GM19043 (cell line): ENCODE data around the gene MSANTD1.

Experiments used
- ATAC-seq: cut with Tn5 transposase; IDR thresholded peaks from one replicate; pipeline ENCODE4 v1.9.1; 2021; ENCODE audit warnings: low read depth; ENCODE audit not compliant: unreplicated experiment

Gene MSANTD1

DNA sequence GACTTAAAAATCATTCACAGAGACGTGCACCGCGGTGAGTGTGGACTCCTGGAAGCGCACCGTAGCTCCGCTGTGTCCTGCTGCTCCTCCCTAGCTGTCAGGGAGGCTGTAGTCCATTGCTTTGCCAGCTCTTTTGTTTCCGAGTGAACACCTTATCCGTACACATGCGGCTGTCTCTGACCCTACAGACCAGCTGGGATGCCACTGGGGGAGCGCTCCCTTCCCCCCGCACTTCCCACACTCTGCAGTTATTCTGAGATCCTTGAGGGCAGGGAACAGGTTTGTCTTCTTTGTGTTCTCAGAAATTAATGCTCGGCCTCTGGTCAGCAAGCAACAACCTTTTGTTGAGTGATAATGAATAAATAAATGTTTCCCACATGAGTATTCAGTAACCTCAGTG lies 33.7 kb upstream of the MSANTD1 start:
- no peak for ATAC-seq

DNA sequence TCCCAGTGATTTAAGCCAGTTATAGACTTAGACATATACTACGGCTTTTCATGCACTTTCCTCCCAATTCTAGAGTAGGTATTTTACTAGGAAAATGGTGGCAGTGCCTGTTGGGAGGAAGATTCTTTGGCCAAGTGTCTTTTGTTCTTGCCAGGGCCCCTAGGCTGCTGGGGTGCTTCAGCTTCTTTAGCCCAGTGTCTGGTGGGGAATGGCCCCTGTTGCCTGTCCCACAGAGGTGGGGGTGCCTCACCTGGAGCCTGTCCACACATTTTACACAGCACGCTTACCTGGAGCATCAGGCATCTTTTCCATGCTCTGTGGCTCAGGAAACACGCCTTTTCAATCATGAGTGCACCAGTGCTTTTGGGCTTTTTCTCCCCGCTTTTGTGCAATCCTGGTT lies 33.2 kb upstream of the MSANTD1 start:
- no peak for ATAC-seq

DNA sequence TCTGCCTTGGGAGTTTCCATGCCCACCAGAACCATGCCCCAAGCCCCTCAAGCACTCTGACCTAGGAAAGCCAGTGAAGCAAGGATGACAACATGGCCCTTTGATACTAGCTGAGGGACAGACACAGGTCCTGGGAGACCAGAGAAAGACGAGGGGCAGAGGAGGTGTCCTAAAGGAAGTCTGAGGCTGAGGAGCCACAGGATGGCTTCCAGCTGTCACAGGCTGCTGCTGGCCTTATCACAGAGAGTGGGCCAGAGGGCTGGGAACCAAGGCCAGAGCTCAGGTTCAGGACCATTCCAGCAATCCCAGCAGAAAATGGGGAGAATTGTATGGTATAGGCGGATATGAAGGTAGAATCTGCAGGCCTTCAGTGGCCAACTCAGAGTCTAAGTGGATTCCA lies 31.7 kb upstream of the MSANTD1 start:
- ATAC-seq, result no peak

DNA sequence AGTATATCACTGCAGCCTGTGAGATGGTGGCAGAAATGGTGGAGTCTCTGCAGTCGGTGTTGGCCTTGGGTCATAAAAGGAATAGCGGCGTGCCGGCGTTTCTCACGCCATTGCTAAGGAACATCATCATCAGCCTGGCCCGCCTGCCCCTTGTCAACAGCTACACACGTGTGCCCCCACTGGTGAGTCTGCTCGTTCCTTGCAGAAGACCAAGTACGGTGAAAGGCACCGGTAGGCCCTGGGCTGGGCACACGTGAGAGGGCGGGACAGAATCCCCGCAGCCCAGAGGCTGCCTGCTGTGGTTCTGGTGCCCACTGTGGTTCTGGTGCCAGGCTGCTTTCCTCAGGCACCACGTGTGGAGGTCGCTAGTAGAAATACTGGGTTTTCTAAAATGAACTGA lies 31.2 kb upstream of the MSANTD1 start:
- no peak for ATAC-seq

DNA sequence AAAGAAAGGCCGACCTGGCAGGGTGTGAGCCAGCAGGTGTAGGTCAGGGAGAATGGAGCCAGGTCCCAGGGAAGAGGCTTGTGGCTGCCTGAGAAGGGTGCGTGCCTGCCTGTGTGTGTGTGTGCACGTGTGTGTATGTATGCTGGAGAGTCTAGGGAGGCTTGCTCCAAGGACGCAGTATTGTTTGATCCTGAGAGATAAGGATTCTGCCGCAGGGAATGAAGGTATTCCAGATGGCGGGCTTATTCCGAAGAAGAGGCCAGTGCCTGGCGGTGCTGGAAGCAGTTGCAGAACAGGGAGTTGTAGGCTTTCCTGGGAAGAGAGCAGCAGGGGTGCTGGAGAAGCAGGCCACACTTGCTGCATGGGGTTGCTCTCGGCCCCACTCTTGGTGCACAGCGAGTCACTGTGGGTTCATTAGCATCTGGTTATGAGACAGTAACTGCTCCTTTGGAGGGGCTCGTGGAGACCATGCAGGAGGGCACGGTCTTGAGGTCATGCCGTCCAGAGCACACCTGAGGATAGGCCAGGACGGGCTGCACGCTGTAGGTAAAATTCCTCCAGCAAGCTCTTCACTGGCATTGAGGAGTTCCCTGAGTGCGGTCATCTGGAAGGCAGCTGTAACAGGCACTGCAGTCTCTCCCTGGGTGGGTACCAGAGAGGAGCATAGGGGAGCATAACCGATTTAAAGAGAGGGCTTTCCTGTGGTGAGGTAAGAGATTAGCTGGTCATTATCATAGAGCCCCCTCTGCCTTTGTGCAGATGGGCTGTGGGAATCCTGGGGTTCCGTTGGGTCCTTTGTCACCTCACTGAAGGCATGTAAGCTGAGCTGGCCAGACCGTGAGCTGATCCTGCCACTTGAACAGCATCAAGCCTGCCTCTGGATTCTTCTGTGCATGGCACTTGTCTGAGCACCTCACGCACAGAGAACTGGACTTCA lies 29.9 kb upstream of the MSANTD1 start:
- ATAC-seq, result no peak

DNA sequence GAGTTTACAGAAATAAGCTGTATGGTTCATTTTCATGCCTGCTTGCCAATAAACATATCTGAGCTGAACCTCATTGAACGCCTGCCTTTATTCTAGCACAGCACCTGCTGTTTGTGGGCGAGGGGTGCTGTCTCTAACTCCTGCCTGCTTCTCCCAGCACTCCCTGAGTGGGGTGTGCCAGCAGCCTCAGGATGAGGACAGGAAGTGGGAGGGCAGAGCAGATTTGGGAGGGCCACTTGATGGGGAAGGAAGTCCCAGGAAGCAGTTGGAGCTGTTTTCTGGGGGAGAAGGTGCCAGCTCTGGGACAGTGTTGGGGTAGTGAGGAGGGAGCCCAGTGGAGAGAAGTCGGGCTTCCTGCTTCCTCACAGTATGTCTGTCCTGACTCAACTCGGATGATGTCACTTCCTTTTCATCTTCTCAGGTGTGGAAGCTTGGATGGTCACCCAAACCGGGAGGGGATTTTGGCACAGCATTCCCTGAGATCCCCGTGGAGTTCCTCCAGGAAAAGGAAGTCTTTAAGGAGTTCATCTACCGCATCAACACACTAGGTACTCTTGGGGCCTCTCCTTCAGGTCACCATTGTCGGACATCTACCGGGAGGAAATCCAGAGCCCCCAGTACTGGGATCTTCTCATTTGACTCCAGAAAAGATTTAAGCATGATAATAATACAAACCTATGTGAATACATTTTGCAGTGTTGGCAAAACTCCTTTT lies 29.0 kb upstream of the MSANTD1 start:
- ATAC-seq, result no peak

DNA sequence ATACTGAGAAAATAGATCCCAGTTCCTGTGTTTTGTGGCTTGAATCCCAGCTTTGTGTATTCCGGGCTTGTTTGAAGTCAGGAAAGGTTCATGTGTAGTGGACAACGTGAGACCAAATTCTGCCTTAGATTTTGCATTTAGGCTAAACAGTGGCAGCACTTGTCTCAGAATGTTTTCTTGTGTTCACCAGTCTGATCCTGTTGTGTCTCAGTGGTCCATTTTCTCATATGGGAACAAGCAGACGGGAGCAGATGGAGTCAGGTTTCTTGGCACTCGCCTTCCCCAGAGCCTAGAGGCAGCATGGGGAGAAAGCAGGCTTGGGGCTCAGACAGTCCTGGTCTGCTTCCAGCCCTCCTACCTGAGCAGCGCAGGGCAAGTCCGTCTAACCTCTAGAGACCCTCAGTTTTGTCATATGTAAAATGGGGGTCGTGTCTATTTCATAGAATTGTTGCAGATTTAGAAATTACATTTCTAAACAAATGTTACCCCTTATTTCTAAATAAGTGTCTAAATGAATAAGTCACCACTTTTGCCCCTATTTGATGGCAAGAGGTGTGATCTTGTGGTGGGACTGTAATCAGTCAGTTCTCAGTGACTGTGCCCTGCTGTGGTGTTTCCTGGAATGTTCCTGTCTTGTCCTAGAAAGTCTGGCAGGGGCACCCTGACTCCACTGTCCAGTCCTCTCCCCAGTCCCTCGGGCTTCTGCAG lies 28.3 kb upstream of the MSANTD1 start:
- ATAC-seq, result no peak

DNA sequence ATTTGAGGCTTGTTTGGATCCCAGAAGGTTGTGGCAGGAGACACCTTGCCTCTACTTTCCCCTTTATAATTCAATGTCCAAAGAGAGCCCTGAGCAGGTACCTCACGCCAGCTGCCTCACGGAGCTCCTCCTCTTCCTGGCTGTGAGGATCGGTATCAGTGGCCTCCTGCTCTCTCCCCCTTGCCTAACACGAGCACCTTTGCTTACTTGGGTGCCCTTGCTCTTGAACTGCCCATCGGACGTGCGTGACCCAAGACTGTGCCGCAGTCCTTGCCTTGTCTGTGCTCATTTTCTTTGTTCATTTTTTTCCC lies 27.8 kb upstream of the MSANTD1 start:
- ATAC-seq, result no peak

DNA sequence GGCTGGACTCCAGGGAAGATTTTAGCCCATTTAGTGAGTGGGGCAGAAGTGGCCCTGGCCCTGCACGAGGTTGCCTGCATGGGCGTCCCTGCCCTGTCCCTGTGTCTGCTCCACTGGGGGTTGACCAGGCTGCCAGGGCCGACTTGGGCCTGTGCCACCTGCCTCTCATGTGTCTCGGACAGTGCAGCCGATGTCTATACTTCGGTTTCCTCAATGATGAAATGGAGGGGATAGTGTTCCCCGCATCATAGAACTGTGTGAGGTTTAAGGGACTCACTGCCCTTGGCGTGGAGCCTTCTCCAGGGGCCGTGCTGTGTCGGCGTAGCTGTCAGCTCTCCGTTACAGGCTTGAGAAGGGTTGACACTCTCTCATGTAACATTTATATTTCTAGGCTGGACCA lies 27.0 kb upstream of the MSANTD1 start:
- ATAC-seq, result no peak

DNA sequence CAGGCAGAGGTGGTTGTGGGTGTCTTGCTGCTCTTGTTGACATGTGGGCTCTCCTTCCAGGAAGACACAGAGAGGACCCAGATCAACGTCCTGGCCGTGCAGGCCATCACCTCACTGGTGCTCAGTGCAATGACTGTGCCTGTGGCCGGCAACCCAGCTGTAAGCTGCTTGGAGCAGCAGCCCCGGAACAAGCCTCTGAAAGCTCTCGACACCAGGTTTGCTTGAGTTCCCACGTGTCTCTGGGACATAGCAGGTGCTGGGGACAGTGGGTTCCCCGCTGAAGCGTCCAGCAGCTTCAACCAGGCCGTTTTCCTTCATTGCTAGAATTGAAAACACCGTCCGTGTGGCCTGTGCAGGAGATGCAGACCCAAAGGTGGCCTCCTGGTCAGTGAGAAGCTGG lies 25.6 kb upstream of the MSANTD1 start:
- no peak for ATAC-seq

DNA sequence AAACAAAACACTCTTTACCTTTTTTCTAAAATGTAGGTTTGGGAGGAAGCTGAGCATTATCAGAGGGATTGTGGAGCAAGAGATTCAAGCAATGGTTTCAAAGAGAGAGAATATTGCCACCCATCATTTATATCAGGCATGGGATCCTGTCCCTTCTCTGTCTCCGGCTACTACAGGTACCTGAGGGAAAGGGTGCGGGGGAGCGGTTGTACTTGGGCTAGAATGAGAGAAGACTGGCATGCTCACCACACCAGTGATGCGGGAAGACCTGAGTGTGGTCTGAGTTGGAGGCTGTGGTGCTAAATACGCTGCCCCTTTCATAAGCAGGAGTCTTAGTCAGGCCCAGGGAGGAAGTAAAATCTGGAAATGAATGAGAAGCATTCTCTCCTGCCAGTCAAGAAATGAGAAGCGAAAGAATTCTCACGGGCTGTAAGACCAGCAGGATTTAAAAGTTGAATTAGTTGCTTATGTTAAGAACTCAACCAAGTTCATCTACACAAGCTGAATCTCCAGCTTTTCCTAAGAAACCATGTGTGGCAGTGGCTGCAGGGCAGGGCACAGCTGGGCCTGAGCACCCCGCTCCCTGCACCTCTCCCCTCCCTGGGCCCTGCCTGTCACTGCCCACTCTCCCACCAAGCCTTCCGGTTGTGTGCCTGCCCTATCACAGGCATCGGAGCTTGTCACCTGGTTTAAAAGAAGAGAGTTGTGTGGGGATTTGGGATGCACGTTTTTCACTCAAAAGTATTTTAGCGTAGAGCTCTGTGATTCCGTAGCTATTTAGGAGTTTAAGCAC lies 24.8 kb upstream of the MSANTD1 start:
- no peak for ATAC-seq

DNA sequence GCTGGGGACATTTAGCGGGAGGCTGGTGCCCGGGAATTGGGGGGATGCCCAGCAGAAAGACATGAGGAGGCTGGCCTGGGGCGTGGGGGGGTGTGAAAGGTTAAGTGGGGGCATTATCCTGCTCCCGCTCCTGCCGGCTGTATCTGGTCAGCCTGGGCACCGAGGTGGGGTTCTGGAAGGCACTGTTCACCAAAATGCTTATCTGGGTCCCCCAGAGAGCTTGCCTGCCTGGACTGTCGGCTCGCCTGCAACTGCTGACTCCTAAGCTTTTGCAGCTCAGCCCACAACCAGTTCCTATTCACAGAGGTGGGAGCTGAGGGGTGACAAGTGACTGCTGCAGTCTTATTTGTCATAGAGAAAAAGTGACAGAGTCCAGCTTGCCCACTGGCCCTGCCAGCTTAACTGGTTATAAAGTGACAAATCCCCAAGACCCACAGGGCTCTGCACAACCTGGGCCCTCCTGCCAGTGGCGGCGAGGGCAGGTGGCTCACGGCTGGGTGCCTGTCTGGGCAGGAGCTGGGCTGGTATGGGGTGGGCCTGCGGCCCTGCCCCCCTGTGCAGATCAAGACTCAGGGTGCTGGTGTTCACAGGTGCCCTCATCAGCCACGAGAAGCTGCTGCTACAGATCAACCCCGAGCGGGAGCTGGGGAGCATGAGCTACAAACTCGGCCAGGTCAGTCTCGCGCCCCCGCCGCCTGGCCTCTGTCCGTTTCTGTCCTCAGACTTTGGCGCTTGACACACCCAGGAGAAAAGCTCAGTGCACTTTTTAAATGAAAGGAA lies 23.7 kb upstream of the MSANTD1 start:
- no peak for ATAC-seq

DNA sequence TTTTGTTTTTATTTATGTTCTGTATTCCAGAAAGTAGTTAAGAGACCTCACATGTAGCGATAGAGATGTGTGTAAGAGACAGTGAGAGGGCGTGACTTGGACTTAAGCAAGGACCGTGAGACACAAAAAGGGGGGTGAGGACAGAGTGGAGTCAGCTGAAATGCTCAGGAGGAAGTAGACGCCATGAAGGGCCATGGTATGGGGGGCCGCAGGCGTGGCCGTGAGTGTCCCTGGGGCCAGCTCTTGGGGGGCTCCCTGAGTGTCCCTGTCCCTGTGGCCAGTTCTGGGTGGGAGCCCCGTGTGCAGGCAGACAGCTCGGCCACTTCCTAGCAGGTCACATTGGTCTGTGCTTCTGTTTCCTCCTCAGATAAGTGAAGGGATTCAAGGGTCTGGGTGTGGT lies 23.0 kb upstream of the MSANTD1 start:
- no peak for ATAC-seq

DNA sequence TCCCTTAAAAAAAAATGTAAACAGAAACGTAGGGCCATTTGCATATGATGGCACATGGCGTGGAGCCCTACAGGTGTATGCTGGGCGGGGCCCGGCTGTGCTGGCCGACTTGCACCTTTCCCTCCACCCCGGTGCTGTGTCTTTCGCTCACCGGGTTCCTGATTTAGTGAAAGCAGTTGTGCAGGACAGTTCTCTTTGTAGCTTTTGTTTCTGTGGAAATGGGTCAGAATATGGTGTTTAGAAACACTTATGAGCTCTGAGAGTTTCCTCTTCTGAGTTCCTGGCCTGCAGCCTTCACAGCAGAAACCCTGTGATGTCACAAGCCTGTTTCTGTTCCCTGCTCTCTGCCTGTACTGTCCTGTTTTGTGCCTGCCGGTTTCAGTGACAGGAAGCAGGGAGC lies 22.5 kb upstream of the MSANTD1 start:
- ATAC-seq, result no peak

DNA sequence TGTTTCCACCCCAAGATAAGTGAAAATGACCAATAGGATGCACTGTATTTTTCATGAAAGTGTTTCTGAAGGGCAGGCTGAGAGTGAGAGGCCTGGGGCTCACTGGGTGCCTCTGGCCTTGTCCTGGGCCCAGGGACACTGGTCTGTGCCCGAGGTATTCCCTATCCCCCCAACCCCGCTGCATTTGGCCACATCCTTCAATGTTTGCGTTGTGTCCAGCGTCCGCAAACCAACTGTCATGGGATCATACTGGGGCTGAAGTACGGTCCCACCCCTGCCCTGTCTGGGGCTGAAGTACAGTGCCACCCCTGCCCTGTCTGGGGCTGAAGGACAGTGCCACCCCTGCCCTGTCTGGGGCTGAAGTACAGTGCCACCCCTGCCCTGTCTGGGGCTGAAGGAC lies 22.0 kb upstream of the MSANTD1 start:
- no peak for ATAC-seq

DNA sequence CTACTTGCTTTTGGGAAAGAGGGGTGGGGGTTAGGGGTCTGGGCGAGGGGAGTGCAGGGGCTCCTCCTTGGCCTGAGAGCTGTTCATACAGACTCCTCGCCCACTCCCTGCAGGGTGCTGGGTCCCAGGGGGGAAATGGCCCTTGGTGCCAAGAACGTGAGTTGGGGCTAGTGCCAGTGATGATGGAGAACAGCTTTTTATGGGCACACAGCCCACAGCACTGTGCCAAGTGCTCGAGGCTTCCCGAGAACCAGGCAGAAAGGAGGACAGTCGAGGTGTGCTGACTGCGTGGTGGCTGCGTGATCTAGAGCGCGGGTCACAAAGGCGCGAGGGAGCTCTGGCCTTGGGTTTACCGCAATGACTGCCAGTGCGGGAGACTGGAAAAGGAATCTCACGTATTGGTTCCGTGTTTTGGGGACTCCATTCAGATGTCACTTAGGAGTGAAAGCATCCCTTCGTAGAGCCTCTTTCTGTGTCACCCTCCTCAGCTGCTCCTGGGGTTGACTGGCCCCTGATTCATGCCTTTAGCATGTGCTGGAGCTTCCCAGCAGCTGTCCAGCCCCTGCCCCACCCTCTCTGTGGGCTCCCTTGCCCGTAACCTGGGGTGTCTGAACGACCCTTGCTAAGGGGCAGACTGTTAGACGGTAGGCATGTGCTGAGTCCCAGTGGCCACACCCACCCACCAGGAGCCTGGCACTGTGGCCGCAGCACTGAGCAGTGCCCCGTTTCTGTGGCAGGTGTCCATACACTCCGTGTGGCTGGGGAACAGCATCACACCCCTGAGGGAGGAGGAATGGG lies 20.9 kb upstream of the MSANTD1 start:
- ATAC-seq, result no peak

DNA sequence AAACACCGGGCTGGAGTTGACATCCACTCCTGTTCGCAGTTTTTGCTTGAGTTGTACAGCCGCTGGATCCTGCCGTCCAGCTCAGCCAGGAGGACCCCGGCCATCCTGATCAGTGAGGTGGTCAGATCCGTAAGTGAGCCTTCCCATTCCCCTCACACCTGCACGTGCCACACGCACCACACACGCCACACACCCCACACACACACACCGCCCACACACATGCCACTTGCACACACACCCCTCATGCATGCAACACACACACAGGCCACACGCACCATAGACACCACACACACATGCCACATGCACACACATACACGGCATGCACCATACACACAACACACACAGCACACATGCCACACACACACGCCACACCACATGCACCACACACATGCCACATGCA lies 20.1 kb upstream of the MSANTD1 start:
- ATAC-seq, result no peak

DNA sequence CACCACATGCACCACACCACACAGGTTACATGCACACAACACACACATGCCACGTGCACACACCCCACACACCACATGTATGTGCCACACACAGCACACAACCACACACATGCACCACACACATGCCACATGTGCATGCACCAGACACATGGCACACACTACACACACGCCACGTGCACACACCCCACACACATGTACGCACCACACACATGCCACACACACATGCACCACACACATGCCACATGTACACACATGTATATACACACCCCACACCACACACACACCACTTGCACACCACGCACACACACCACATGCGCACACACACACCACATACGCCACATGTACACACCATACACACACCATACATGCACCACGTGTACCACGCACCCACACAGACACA lies 19.6 kb upstream of the MSANTD1 start:
- no peak for ATAC-seq

DNA sequence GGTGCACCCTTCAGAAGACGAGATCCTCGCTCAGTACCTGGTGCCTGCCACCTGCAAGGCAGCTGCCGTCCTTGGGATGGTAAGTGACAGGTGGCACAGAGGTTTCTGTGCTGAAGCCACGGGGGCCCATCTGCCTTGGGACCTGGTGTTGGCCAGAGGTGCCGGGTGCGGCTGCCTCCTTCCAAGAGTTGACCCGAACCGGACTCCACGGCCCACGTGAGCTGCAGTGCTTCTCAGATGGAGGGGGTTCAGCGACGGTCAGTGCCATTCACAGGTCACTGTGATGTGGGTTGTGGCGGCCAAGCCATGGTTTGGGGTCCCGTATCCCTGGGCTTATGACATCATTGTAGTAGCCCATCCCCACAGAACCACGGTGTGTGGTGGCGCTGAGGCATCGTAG lies 19.0 kb upstream of the MSANTD1 start:
- ATAC-seq, result no peak
